ENCODE results near the gene BCOR. TPM values are rescaled to one million over a fixed set of nuclear protein-coding genes. Genes with fewer than 3 reads are reported as not detected.

The BCOR gene
- total RNA-seq, 1 experiment from 2014 or later: 134 TPM

DNA sequence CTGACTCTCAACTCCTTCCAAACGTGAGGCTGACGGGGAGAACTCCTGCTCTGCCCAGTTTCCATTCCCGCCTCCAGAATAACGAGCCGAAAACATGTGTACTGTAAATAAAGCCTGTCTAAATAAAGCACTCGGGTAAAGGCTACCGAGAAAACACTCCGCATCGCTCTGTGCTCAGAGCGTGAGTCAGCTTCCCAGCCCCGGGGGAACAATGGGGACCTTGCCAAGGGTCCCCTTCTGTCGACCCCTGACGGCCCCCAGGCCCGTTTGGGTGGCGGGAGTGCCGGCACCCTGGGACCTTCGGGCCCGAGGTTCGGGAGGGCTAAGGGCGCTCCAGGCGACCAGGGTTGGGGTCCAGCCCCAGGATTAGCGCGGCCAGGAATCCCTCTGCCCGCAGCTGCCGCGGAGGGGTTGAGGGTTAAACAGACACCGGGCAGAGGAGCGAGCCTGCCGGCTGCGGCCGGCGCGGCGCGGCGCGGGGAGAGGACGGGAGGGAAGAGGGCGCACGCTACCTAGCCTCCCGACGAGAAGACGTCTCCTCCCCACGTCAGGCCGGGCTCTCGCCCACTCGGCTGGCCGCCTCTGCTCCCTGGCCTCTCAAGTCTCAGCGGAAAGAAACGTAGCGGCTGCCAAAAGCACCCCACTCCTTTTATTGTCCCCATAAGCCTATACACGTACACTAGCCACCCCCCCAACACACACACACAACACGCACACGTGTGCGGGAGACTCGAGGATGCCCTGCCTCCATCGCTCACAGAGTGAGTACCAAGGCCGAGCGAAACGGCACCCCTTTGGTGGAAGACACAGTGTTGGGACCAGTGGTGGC, 85.5 kb downstream of the BCOR start:
- Mint-ChIP-seq H3K27ac (no peak overlapping the region), H3K4me3 (peak overlapping the region; percentile 40 to 76), H3K4me1 (peaks cover 36 to 52% of the 10 kb centered on the region in 2 experiments), H3K36me3 (ENCODE audit: insufficient read depth in 1 of 3, low read depth in 3 of 3) (peaks cover 0 to 3% (median 0%) of the 10 kb centered on the region in 3 experiments; a peak in 1 of 7 replicates), H3K27me3 (ENCODE audit: low read depth) (peaks cover 85% of the 10 kb centered on the region), H3K9me3 (peaks cover 45 to 50% of the 10 kb centered on the region in 2 experiments)
- Histone ChIP-seq H3K4ac (ENCODE audit: low read depth, low read length) (no peak overlapping the region), H3K23ac (ENCODE audit: insufficient read length, low read depth, low read length) (no peak overlapping the region), H3K27ac (ENCODE audit: insufficient read length, low read depth, low read length) (no peak overlapping the region), H3K14ac (ENCODE audit: insufficient read depth, low read length) (no peak overlapping the region; the same call in 1 of the 2 replicates), H2BK12ac (ENCODE audit: insufficient read length, low read depth, low read length) (no peak overlapping the region), H3K9me3 (ENCODE audit: control insufficient read depth, low read depth, low read length) (no peaks in the 10 kb centered on the region), H3K9ac (ENCODE audit: extremely low read depth, insufficient read length, low read length) (no peak overlapping the region), H2AK5ac (ENCODE audit: insufficient read length, low read length) (no peak overlapping the region), H4K8ac (replicated peaks; ENCODE audit: insufficient read length, low read depth, low read length) (no peak overlapping the region), H3K23me2 (ENCODE audit: insufficient read length, low read depth, low read length, poor library complexity, severe bottlenecking) (peaks cover 18% of the 10 kb centered on the region), H2AFZ (ENCODE audit: low read length) (no peak overlapping the region), H4K91ac (ENCODE audit: insufficient read length, low read depth, low read length) (no peak overlapping the region), H2BK15ac (ENCODE audit: low read depth, low read length) (no peak overlapping the region), H3K56ac (ENCODE audit: insufficient read length, low read depth, low read length) (no peak overlapping the region), H2BK5ac (ENCODE audit: insufficient read length, low read length) (no peak overlapping the region), H3K27me3 (ENCODE audit: insufficient read depth, low read length) (peaks cover 58% of the 10 kb centered on the region), H4K20me1 (ENCODE audit: control insufficient read depth, insufficient read depth, insufficient read length) (no peaks in the 10 kb centered on the region), H2BK120ac (ENCODE audit: low read depth, low read length, poor library complexity, severe bottlenecking) (no peak overlapping the region), H3K79me1 (ENCODE audit: insufficient read depth, low read depth, low read length, poor library complexity, severe bottlenecking) (no peaks in the 10 kb centered on the region), H3K4me1 (ENCODE audit: insufficient read depth, low read length) (peaks cover 3% of the 10 kb centered on the region; the same call in 1 of the 2 replicates), H3K18ac (ENCODE audit: insufficient read length, low read depth, low read length) (no peak overlapping the region), H4K5ac (ENCODE audit: insufficient read length, low read depth, low read length) (no peak overlapping the region), H3T11ph (ENCODE audit: low read length) (no peak overlapping the region), H3K4me2 (ENCODE audit: insufficient read depth, insufficient read length, low read length) (peak overlapping the region; percentile 94), H3K79me2 (ENCODE audit: insufficient read depth, low read length) (no peaks in the 10 kb centered on the region), H2BK20ac (ENCODE audit: low read depth, low read length, poor library complexity, severe bottlenecking) (no peak overlapping the region)
- peak; percentile 38 for DNase-seq
- no CpG with 5 or more reads among the region's 60 CpGs for WGBS (ENCODE audit: extremely low coverage, insufficient read length, low lambda C conversion rate)
- TF ChIP-seq, protein P1, sequence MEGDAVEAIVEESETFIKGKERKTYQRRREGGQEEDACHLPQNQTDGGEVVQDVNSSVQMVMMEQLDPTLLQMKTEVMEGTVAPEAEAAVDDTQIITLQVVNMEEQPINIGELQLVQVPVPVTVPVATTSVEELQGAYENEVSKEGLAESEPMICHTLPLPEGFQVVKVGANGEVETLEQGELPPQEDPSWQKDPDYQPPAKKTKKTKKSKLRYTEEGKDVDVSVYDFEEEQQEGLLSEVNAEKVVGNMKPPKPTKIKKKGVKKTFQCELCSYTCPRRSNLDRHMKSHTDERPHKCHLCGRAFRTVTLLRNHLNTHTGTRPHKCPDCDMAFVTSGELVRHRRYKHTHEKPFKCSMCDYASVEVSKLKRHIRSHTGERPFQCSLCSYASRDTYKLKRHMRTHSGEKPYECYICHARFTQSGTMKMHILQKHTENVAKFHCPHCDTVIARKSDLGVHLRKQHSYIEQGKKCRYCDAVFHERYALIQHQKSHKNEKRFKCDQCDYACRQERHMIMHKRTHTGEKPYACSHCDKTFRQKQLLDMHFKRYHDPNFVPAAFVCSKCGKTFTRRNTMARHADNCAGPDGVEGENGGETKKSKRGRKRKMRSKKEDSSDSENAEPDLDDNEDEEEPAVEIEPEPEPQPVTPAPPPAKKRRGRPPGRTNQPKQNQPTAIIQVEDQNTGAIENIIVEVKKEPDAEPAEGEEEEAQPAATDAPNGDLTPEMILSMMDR (conservative IDR thresholded peaks at IDR 0.05): no peak

All from H9 (cell line).